ENCODE measurements around the gene GMPR.

DNA sequence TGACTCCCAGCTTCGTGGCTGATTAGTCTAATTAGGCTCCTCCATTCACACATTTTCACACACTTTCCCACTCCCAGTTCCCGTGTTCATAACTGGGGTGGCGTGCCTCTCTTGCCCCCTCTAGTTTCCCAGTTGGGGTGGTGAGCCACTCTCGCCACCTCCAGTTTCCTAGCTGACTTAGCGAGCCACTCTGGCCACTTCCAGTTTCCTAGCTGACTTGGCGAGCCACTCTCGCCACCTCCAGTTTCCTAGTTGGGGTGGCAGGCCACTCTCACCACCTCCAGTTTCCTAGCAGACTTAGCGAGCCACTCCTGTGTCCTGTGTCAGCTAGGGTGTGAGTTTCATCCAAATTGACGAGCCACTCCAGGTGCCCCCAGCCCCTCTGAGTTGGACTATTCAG, 7.4 kb upstream of the GMPR start:
- TF ChIP-seq, protein P1, sequence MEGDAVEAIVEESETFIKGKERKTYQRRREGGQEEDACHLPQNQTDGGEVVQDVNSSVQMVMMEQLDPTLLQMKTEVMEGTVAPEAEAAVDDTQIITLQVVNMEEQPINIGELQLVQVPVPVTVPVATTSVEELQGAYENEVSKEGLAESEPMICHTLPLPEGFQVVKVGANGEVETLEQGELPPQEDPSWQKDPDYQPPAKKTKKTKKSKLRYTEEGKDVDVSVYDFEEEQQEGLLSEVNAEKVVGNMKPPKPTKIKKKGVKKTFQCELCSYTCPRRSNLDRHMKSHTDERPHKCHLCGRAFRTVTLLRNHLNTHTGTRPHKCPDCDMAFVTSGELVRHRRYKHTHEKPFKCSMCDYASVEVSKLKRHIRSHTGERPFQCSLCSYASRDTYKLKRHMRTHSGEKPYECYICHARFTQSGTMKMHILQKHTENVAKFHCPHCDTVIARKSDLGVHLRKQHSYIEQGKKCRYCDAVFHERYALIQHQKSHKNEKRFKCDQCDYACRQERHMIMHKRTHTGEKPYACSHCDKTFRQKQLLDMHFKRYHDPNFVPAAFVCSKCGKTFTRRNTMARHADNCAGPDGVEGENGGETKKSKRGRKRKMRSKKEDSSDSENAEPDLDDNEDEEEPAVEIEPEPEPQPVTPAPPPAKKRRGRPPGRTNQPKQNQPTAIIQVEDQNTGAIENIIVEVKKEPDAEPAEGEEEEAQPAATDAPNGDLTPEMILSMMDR (IDR thresholded peaks at IDR 0.05; ENCODE audit: insufficient read depth, low read length, poor library complexity, severe bottlenecking), result no peak
- no peak for TF ChIP-seq EZH2phosphoT487 (conservative IDR thresholded peaks at IDR 0.05; ENCODE audit: low read length)

Data from SU-DHL-6 (cell line).